GM18499 (cell line): ENCODE measurements around the gene CHST14.

Source experiments
- ATAC-seq: cut with Tn5 transposase; IDR thresholded peaks from one replicate; pipeline ENCODE4 v1.9.1; 2021; ENCODE audit warnings: moderate number of reproducible peaks; ENCODE audit not compliant: insufficient read depth, unreplicated experiment

Gene CHST14

GRCh38 chr15:40459391-40460015 lies 11.3 kb upstream of the CHST14 start:
- no peak for ATAC-seq

GRCh38 chr15:40460404-40460803 lies 10.4 kb upstream of the CHST14 start:
- ATAC-seq: no peak

GRCh38 chr15:40461958-40462357 lies 8.8 kb upstream of the CHST14 start:
- ATAC-seq: no peak

- no peak for ATAC-seq
Measured at GRCh38 chr15:40463279-40463678, 7.5 kb upstream of the CHST14 start.

GRCh38 chr15:40463886-40464545 lies 6.8 kb upstream of the CHST14 start:
- no peak for ATAC-seq

GRCh38 chr15:40464595-40465185 lies 6.1 kb upstream of the CHST14 start:
- ATAC-seq: no peak

GRCh38 chr15:40465939-40466338 lies 4.8 kb upstream of the CHST14 start:
- ATAC-seq: no peak

GRCh38 chr15:40466426-40467260 lies 4.1 kb upstream of the CHST14 start:
- no peak for ATAC-seq

- no peak for ATAC-seq
Measured at GRCh38 chr15:40467261-40467615, 3.5 kb upstream of the CHST14 start.

GRCh38 chr15:40468898-40469331 lies 1.9 kb upstream of the CHST14 start:
- ATAC-seq: no peak

- ATAC-seq: no peak
Measured at GRCh38 chr15:40469776-40470390, 901 bp upstream of the CHST14 start.

- ATAC-seq: no peak
Measured at GRCh38 chr15:40471105-40471807, 472 bp downstream of the CHST14 start.

GRCh38 chr15:40471808-40472150 lies 995 bp downstream of the CHST14 start:
- no peak for ATAC-seq

- ATAC-seq: no peak
Measured at GRCh38 chr15:40472171-40472727, 1.5 kb downstream of the CHST14 start.

GRCh38 chr15:40474581-40474980 lies 3.8 kb downstream of the CHST14 start:
- no peak for ATAC-seq

- ATAC-seq: no peak
Measured at GRCh38 chr15:40477642-40478327, 7.0 kb downstream of the CHST14 start.

GRCh38 chr15:40479024-40479423 lies 8.2 kb downstream of the CHST14 start:
- ATAC-seq: no peak

GRCh38 chr15:40481341-40482074 lies 10.7 kb downstream of the CHST14 start:
- ATAC-seq: no peak

GRCh38 chr15:40483919-40484318 lies 13.1 kb downstream of the CHST14 start:
- ATAC-seq: no peak
